ENCODE results near the gene ANKRD6.

ANKRD6 gene

GRCh38 chr6:89436226-89436625, 3.3 kb downstream of the ANKRD6 start:
- Histone ChIP-seq H3K9ac (ENCODE audit: low read length in 5 of 5) (no peak overlapping the region), H3K27ac (ENCODE audit: low read depth, low read length) (no peak overlapping the region), H3K36me3 (ENCODE audit: control insufficient read depth in 5 of 5, insufficient read depth in 5 of 5, low read length in 5 of 5) (no peaks in the 10 kb centered on the region), H3K4me3 (ENCODE audit: low read depth in 1 of 5, low read length in 5 of 5) (no peak overlapping the region), H3K4me1 (ENCODE audit: control insufficient read depth in 5 of 5, insufficient read depth in 5 of 5, low read length in 5 of 5) (peaks cover 0 to 16% (median 15%) of the 10 kb centered on the region in 5 donors), H3K9me3 (ENCODE audit: control insufficient read depth in 5 of 5, low read length in 5 of 5) (peaks cover 0 to 2% (median 0%) of the 10 kb centered on the region in 5 donors), H3K27me3 (ENCODE audit: control insufficient read depth in 5 of 5, insufficient read depth in 4 of 5, low read length in 5 of 5) (no peaks in the 10 kb centered on the region)

- Histone ChIP-seq H3K4me3 (ENCODE audit: low read depth in 1 of 5, low read length in 5 of 5) (no peak overlapping the region), H3K9ac (ENCODE audit: low read length in 5 of 5) (no peak overlapping the region), H3K4me1 (ENCODE audit: control insufficient read depth in 5 of 5, insufficient read depth in 5 of 5, low read length in 5 of 5) (peaks cover 0 to 12% (median 9%) of the 10 kb centered on the region in 5 donors), H3K27me3 (ENCODE audit: control insufficient read depth in 5 of 5, insufficient read depth in 4 of 5, low read length in 5 of 5) (no peaks in the 10 kb centered on the region), H3K9me3 (ENCODE audit: control insufficient read depth in 5 of 5, low read length in 5 of 5) (peaks cover 0 to 2% (median 0%) of the 10 kb centered on the region in 5 donors), H3K36me3 (ENCODE audit: control insufficient read depth in 5 of 5, insufficient read depth in 5 of 5, low read length in 5 of 5) (no peaks in the 10 kb centered on the region), H3K27ac (ENCODE audit: low read depth, low read length) (no peak overlapping the region)
Measured at GRCh38 chr6:89438248-89438647, 5.3 kb downstream of the ANKRD6 start.

GRCh38 chr6:89439014-89439413, 6.1 kb downstream of the ANKRD6 start:
- Histone ChIP-seq H3K4me3 (ENCODE audit: low read depth in 1 of 5, low read length in 5 of 5) (no peak overlapping the region), H3K9ac (ENCODE audit: low read length in 5 of 5) (no peak overlapping the region), H3K27ac (ENCODE audit: low read depth, low read length) (no peak overlapping the region), H3K36me3 (ENCODE audit: control insufficient read depth in 5 of 5, insufficient read depth in 5 of 5, low read length in 5 of 5) (no peaks in the 10 kb centered on the region), H3K9me3 (ENCODE audit: control insufficient read depth in 5 of 5, low read length in 5 of 5) (peaks cover 0 to 2% (median 0%) of the 10 kb centered on the region in 5 donors), H3K27me3 (ENCODE audit: control insufficient read depth in 5 of 5, insufficient read depth in 4 of 5, low read length in 5 of 5) (no peaks in the 10 kb centered on the region), H3K4me1 (ENCODE audit: control insufficient read depth in 5 of 5, insufficient read depth in 5 of 5, low read length in 5 of 5) (peaks cover 0 to 6% (median 1%) of the 10 kb centered on the region in 5 donors)

- no peak overlapping the region for H3K9ac ChIP-seq (ENCODE audit: low read length in 5 of 5)
- no peaks in the 10 kb centered on the region for H3K36me3 ChIP-seq (ENCODE audit: control insufficient read depth in 5 of 5, insufficient read depth in 5 of 5, low read length in 5 of 5)
- no peak overlapping the region for H3K27ac ChIP-seq (ENCODE audit: low read depth, low read length)
- no peaks in the 10 kb centered on the region for H3K27me3 ChIP-seq (ENCODE audit: control insufficient read depth in 5 of 5, insufficient read depth in 4 of 5, low read length in 5 of 5)
- H3K9me3 ChIP-seq (ENCODE audit: control insufficient read depth in 5 of 5, low read length in 5 of 5) = peaks cover 0 to 2% (median 0%) of the 10 kb centered on the region in 5 donors
- peaks cover 0 to 4% (median 0%) of the 10 kb centered on the region in 5 donors for H3K4me1 ChIP-seq (ENCODE audit: control insufficient read depth in 5 of 5, insufficient read depth in 5 of 5, low read length in 5 of 5)
- no peak overlapping the region for H3K4me3 ChIP-seq (ENCODE audit: low read depth in 1 of 5, low read length in 5 of 5)
Measured at GRCh38 chr6:89440200-89440599, 7.2 kb downstream of the ANKRD6 start.

- H3K9ac ChIP-seq (ENCODE audit: low read length in 5 of 5) = no peak overlapping the region
- H3K4me1 ChIP-seq (ENCODE audit: control insufficient read depth in 5 of 5, insufficient read depth in 5 of 5, low read length in 5 of 5) = no peaks in the 10 kb centered on the region
- no peaks in the 10 kb centered on the region for H3K27me3 ChIP-seq (ENCODE audit: control insufficient read depth in 5 of 5, insufficient read depth in 4 of 5, low read length in 5 of 5)
- peaks cover 0 to 2% (median 0%) of the 10 kb centered on the region in 5 donors for H3K9me3 ChIP-seq (ENCODE audit: control insufficient read depth in 5 of 5, low read length in 5 of 5)
- no peaks in the 10 kb centered on the region for H3K36me3 ChIP-seq (ENCODE audit: control insufficient read depth in 5 of 5, insufficient read depth in 5 of 5, low read length in 5 of 5)
- no peak overlapping the region for H3K27ac ChIP-seq (ENCODE audit: low read depth, low read length)
- H3K4me3 ChIP-seq (ENCODE audit: low read depth in 1 of 5, low read length in 5 of 5) = no peak overlapping the region
Measured at GRCh38 chr6:89443658-89444057, 10.7 kb downstream of the ANKRD6 start.

GRCh38 chr6:89449193-89449592, 16.2 kb downstream of the ANKRD6 start:
- Histone ChIP-seq H3K27me3 (ENCODE audit: control insufficient read depth in 5 of 5, insufficient read depth in 4 of 5, low read length in 5 of 5) (no peaks in the 10 kb centered on the region), H3K4me1 (ENCODE audit: control insufficient read depth in 5 of 5, insufficient read depth in 5 of 5, low read length in 5 of 5) (no peaks in the 10 kb centered on the region), H3K4me3 (ENCODE audit: low read depth in 1 of 5, low read length in 5 of 5) (no peak overlapping the region), H3K9ac (ENCODE audit: low read length in 5 of 5) (no peak overlapping the region), H3K36me3 (ENCODE audit: control insufficient read depth in 5 of 5, insufficient read depth in 5 of 5, low read length in 5 of 5) (no peaks in the 10 kb centered on the region), H3K27ac (ENCODE audit: low read depth, low read length) (no peak overlapping the region), H3K9me3 (ENCODE audit: control insufficient read depth in 5 of 5, low read length in 5 of 5) (no peaks in the 10 kb centered on the region)

GRCh38 chr6:89452281-89452680, 19.3 kb downstream of the ANKRD6 start:
- Histone ChIP-seq H3K9me3 (ENCODE audit: control insufficient read depth in 5 of 5, low read length in 5 of 5) (no peaks in the 10 kb centered on the region), H3K27me3 (ENCODE audit: control insufficient read depth in 5 of 5, insufficient read depth in 4 of 5, low read length in 5 of 5) (no peaks in the 10 kb centered on the region), H3K4me1 (ENCODE audit: control insufficient read depth in 5 of 5, insufficient read depth in 5 of 5, low read length in 5 of 5) (no peaks in the 10 kb centered on the region), H3K27ac (ENCODE audit: low read depth, low read length) (no peak overlapping the region), H3K9ac (ENCODE audit: low read length in 5 of 5) (no peak overlapping the region), H3K4me3 (ENCODE audit: low read depth in 1 of 5, low read length in 5 of 5) (no peak overlapping the region), H3K36me3 (ENCODE audit: control insufficient read depth in 5 of 5, insufficient read depth in 5 of 5, low read length in 5 of 5) (no peaks in the 10 kb centered on the region)

GRCh38 chr6:89454300-89454699, 21.3 kb downstream of the ANKRD6 start:
- no peaks in the 10 kb centered on the region for H3K36me3 ChIP-seq (ENCODE audit: control insufficient read depth in 5 of 5, insufficient read depth in 5 of 5, low read length in 5 of 5)
- H3K27ac ChIP-seq (ENCODE audit: low read depth, low read length) = no peak overlapping the region
- no peaks in the 10 kb centered on the region for H3K27me3 ChIP-seq (ENCODE audit: control insufficient read depth in 5 of 5, insufficient read depth in 4 of 5, low read length in 5 of 5)
- no peak overlapping the region for H3K4me3 ChIP-seq (ENCODE audit: low read depth in 1 of 5, low read length in 5 of 5)
- H3K9me3 ChIP-seq (ENCODE audit: control insufficient read depth in 5 of 5, low read length in 5 of 5) = no peaks in the 10 kb centered on the region
- H3K4me1 ChIP-seq (ENCODE audit: control insufficient read depth in 5 of 5, insufficient read depth in 5 of 5, low read length in 5 of 5) = no peaks in the 10 kb centered on the region
- no peak overlapping the region for H3K9ac ChIP-seq (ENCODE audit: low read length in 5 of 5)

- Histone ChIP-seq H3K36me3 (ENCODE audit: control insufficient read depth in 5 of 5, insufficient read depth in 5 of 5, low read length in 5 of 5) (no peaks in the 10 kb centered on the region), H3K27ac (ENCODE audit: low read depth, low read length) (no peak overlapping the region)
Measured at GRCh38 chr6:89458704-89459103, 25.8 kb downstream of the ANKRD6 start.

GRCh38 chr6:89459501-89459900, 26.5 kb downstream of the ANKRD6 start:
- Histone ChIP-seq H3K9me3 (ENCODE audit: control insufficient read depth in 5 of 5, low read length in 5 of 5) (no peaks in the 10 kb centered on the region), H3K4me3 (ENCODE audit: low read depth in 1 of 5, low read length in 5 of 5) (no peak overlapping the region), H3K27me3 (ENCODE audit: control insufficient read depth in 5 of 5, insufficient read depth in 4 of 5, low read length in 5 of 5) (no peaks in the 10 kb centered on the region), H3K9ac (ENCODE audit: low read length in 5 of 5) (no peak overlapping the region), H3K4me1 (ENCODE audit: control insufficient read depth in 5 of 5, insufficient read depth in 5 of 5, low read length in 5 of 5) (no peaks in the 10 kb centered on the region), H3K36me3 (ENCODE audit: control insufficient read depth in 5 of 5, insufficient read depth in 5 of 5, low read length in 5 of 5) (no peaks in the 10 kb centered on the region), H3K27ac (ENCODE audit: low read depth, low read length) (no peak overlapping the region)

More at GRCh38 chr6:89458704-89459103, 25.8 kb downstream of the ANKRD6 start:
- Histone ChIP-seq H3K9ac (ENCODE audit: low read length in 5 of 5) (no peak overlapping the region), H3K4me3 (ENCODE audit: low read depth in 1 of 5, low read length in 5 of 5) (no peak overlapping the region), H3K4me1 (ENCODE audit: control insufficient read depth in 5 of 5, insufficient read depth in 5 of 5, low read length in 5 of 5) (no peaks in the 10 kb centered on the region), H3K9me3 (ENCODE audit: control insufficient read depth in 5 of 5, low read length in 5 of 5) (no peaks in the 10 kb centered on the region), H3K27me3 (ENCODE audit: control insufficient read depth in 5 of 5, insufficient read depth in 4 of 5, low read length in 5 of 5) (no peaks in the 10 kb centered on the region)

GRCh38 chr6:89460713-89461112, 27.8 kb downstream of the ANKRD6 start:
- Histone ChIP-seq H3K27ac (ENCODE audit: low read depth, low read length) (no peak overlapping the region), H3K9ac (ENCODE audit: low read length in 5 of 5) (no peak overlapping the region), H3K4me1 (ENCODE audit: control insufficient read depth in 5 of 5, insufficient read depth in 5 of 5, low read length in 5 of 5) (no peaks in the 10 kb centered on the region), H3K36me3 (ENCODE audit: control insufficient read depth in 5 of 5, insufficient read depth in 5 of 5, low read length in 5 of 5) (no peaks in the 10 kb centered on the region), H3K9me3 (ENCODE audit: control insufficient read depth in 5 of 5, low read length in 5 of 5) (no peaks in the 10 kb centered on the region), H3K27me3 (ENCODE audit: control insufficient read depth in 5 of 5, insufficient read depth in 4 of 5, low read length in 5 of 5) (no peaks in the 10 kb centered on the region), H3K4me3 (ENCODE audit: low read depth in 1 of 5, low read length in 5 of 5) (no peak overlapping the region)
